ENCODE measurements around the gene WDR37.

Gene WDR37

DNA sequence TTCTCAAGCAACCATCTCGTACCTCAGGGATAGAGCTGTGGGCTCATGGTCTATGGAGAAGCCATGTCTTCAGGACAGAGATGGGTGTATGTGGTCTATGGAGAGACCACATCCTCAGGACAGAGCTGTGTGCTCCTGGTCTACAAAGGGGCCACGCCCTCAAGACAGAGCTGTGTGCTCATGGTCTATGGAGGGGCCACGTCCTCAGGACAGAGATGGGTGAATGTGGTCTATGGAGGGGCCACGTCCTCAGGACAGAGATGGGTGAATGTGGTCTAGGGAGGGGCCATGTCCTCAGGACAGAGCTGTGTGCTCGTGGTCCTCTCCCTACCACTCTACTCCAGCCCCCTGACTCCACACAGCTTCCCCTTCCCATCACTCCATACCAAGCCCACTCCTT lies 117.8 kb downstream of the WDR37 start:
- no peak for DNase-seq

DNA sequence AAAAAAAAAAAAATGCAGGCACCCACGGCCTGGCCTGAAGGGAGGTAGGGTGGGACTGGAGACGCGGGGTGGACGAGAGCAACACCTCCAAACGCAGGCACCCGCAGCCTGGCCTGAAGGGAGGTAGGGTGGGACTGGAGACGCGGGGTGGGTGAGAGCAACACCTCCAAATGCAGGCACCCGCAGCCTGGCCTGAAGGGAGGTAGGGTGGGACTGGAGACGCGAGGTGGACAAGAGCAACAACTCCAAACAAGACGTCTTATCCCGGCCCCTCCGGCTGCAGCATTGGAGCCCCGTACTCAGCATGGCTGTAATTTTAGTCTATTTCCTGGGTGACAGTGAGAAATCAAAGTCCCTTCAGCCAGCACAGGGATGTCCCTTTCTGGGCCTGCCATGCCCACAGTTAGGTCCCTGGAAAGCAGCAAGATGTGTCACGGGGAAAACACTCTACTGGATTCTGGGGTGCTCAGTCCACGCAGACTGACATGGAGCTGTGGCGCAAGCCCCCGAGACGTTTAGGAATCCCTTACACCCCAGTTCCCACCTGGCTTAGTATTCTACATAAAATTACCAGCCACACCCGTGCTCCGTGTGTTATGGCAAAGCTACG lies 119.9 kb downstream of the WDR37 start:
- DNase-seq: no peak

DNA sequence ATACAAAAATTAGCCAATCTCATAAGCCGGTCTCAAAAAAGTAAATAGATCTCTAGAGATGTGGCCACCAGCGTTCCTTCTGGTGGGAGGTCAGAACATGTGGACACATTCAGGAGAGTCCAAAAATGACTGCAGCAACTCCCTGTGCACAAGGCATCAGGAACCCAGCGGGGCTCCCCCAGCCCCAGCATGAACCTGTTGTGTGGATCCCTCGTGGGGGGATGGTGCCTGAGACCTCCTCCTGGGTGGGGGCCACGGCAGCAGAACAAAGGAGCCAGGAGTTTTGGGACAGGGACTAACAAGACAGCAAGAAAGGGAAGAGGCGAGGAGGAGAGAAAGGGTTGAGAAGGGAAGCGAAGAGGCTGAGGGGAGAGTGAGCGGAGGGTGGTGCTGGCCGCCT lies 121.8 kb downstream of the WDR37 start:
- no peak for DNase-seq

DNA sequence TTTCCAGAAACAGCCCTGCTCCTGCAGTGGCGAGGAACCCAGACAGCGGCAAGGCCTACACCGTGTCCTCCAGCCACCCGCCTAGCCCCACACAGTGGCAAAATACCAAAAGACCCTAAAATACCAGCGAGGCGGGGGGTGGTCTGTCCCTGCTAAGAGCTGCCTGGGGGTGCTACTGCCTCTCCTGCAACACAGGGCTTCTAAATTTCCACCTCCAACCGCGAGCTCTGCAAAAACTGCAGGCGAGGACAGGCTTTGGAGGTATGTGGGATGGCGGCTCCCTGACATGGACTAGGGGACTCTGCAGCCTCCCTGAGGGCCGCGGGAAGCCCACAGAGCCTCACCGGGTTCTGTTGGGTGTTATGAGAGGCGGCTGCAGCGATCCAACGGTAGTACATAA lies 122.3 kb downstream of the WDR37 start:
- no peak for DNase-seq

DNA sequence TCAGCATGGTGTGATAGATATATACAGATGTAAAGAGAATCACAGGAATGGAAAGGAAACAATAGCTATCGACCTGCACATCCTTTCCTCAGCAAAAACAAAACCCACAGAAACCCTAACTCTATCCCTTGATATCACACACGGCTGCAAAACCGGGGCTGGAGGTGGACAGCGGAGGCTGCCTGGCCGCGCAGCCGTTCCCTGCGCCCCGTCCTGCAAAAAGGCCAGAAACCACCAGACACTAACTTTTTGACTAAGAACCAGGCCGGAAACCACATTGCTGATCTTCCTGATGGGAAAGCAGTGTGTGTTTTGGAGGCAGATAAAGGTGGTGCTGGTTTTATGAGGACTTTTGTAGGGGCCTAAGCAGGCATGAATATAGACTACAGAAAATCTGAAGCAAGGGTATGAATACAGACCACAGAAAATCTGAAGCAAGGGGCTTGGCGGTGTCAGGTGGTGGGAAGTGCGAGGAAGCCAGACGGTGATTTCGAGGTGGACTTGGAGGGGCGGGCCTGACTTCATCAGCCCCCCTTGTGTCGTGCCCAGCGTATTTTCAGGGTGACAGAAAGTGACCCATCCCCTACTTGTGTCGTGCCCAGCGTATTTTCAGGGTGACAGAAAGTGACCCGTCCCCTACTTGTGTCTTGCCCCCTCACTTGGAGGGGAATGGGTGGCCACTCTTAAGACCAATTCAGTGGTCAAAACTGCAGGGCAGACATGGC lies 123.3 kb downstream of the WDR37 start:
- DNase-seq: no peak

DNA sequence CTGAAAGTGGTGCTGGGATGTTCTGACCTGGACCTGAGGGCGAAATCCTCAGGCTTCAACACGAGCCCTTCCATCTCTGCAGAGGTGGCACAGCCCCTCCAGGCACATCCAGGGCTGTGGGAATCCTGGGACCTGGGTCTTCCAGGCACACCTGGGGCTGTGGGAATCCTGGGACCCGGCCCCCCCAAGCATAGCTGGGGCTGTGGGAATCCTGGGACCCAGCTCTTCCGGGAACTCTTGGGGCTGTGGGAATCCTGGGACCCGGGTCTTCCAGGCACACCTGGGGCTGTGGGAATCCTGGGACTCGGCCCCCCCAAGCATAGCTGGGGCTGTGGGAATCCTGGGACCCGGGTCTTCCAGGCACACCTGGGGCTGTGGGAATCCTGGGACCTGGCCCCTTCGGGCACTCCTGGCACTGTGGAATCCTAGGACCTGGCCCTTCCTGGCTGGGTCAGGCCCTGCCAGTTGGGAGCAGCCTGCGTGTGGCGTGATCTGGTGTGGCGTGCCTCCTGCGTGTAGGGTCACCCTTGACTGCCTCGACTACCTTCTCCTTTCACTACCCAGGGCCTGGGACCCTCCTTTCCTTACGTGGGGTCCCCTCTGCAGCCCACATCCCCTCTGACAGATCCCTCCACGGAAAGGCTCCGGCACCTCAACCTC lies 124.0 kb downstream of the WDR37 start:
- no peak for DNase-seq

DNA sequence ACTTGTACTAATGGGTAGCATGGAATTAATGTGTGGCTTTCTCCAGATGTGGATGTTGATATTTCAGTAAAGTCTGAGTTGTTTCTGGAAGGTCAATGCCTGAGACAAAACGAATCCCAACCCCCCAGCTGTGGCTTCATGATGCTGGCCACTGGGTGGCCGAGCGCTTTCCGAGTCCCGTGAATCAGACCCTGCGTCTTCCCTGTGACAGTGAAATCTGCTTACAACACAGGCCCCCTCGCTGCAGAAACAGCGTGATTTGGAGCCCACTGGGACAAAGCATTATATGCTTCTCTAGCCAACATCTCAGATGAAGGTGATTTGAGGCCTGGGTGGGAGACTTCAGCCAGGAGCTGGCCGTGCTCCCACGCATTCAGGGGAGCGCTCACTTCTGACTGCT lies 124.7 kb downstream of the WDR37 start:
- DNase-seq: no peak

All from NCI-H748 treated with DMSO at 0.1 percent for 48 hours (cell line).